ENCODE measurements around the gene CATSPER3. TPM values are rescaled to one million over a fixed set of nuclear protein-coding genes. Genes with fewer than 3 reads are reported as not detected.

The CATSPER3 gene
- polyA plus RNA-seq, 1 donor (not counting 4 experiments of a cell fraction or from before 2014, with no cell fraction given): 0.31 TPM

DNA sequence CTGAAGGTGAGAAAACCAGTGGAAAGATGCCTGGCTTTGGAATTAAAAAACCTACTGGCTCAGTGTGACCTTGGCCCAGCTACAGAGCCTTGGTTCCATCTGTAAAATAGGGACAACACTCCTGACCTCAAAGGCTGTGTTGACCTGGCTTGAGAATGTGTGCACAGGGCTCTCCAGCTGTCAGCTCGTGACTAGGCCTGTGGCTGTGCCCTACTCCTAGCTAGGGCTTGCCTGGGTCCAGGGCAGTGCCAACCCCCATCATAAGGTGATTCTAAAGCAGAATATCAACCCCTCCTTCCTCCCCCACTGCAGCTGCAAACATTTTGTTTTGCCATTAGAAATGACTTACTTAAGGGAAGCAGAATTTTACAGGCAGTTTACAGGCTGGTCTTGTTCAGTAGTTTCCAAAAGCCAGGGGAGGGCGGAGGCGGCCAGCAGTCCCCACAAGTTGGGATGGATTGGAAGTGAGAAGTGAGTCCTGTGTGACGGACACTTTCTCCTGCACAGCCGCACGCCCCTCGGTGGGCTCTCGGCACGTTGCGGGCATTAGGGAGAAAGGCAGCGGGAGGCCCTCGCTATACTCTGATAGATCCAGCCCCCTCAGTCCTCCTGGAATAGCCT is 59.0 kb downstream of the CATSPER3 start:
- FAIRE-seq: no peak
- H3K4me3 ChIP-seq (ENCODE audit: control insufficient read depth in 2 of 3, extremely low read depth in 1 of 3, insufficient read depth in 2 of 3, low read depth in 1 of 3, low read length in 3 of 3): no peak overlapping the region
- no peak overlapping the region for H3K9ac ChIP-seq (ENCODE audit: control insufficient read depth, extremely low read depth, insufficient read depth, low read length)
- H3K27ac ChIP-seq (ENCODE audit: control insufficient read depth, insufficient read depth, low read length): no peak overlapping the region
- H2AFZ ChIP-seq (ENCODE audit: control insufficient read depth, low read length): no peak overlapping the region
- H3K36me3 ChIP-seq (ENCODE audit: control insufficient read depth in 2 of 2, extremely low read depth in 1 of 2, insufficient read depth in 2 of 2, low read length in 2 of 2): no peaks in the 10 kb centered on the region
- TF ChIP-seq, protein P1, sequence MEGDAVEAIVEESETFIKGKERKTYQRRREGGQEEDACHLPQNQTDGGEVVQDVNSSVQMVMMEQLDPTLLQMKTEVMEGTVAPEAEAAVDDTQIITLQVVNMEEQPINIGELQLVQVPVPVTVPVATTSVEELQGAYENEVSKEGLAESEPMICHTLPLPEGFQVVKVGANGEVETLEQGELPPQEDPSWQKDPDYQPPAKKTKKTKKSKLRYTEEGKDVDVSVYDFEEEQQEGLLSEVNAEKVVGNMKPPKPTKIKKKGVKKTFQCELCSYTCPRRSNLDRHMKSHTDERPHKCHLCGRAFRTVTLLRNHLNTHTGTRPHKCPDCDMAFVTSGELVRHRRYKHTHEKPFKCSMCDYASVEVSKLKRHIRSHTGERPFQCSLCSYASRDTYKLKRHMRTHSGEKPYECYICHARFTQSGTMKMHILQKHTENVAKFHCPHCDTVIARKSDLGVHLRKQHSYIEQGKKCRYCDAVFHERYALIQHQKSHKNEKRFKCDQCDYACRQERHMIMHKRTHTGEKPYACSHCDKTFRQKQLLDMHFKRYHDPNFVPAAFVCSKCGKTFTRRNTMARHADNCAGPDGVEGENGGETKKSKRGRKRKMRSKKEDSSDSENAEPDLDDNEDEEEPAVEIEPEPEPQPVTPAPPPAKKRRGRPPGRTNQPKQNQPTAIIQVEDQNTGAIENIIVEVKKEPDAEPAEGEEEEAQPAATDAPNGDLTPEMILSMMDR (optimal IDR thresholded peaks at IDR 0.05 in 1 of 3, IDR thresholded peaks at IDR 0.05 in 1 of 3, conservative IDR thresholded peaks at IDR 0.05 in 1 of 3; ENCODE audit: extremely low read depth in 1 of 3, insufficient read depth in 2 of 3, low read length in 3 of 3): no peak
- TF ChIP-seq EZH2 (IDR thresholded peaks at IDR 0.05; ENCODE audit: low read length): no peak
- no peaks in the 10 kb centered on the region for H3K79me2 ChIP-seq (ENCODE audit: control insufficient read depth, insufficient read depth, low read length)
- peaks cover 11% of the 10 kb centered on the region for H3K4me1 ChIP-seq (ENCODE audit: control insufficient read depth, extremely low read depth, insufficient read depth, low read length)
- H4K20me1 ChIP-seq (ENCODE audit: control insufficient read depth, extremely low read depth, insufficient read depth, low read length): no peaks in the 10 kb centered on the region
- dilution Hi-C loops (cut with MboI; ENCODE audit: extremely low pct_ligation_motif_present, low sequenced_read_pairs): no loop called here
- peaks cover 10% of the 10 kb centered on the region for H3K9me3 ChIP-seq (ENCODE audit: control insufficient read depth, low read depth, low read length)
- no peaks in the 10 kb centered on the region for H3K9me1 ChIP-seq (ENCODE audit: control insufficient read depth, extremely low read depth, insufficient read depth, low read length)
- peaks cover 55% of the 10 kb centered on the region for H3K27me3 ChIP-seq (ENCODE audit: control insufficient read depth, extremely low read depth, insufficient read depth, low read length)
- no peak for DNase-seq (ENCODE audit: low read depth, low spot score)
- no peak overlapping the region for H3K4me2 ChIP-seq (ENCODE audit: control insufficient read depth, extremely low read depth, insufficient read depth, low read depth, low read length)

DNA sequence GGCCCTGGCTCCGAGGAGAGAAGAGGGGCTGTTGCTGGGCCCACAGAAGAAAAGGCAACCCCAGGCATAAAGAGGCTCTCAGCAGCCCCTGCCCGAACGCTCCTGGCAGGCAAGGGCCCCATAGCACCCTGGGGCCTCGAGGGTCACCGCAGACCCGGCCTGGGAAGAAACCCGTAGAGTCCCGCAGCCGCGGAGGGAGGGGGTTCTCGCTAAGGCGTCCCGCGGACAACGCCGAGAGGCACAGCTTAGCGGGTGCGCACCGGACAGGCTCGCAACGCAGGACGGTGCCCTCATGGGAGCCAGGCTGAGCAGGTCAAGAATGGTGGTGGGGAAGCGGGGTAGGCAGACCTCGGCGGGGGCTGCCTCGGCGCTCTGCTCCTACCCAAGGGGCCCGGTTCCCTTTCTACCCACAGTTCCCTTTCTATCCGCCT is 59.6 kb downstream of the CATSPER3 start:
- Histone ChIP-seq H3K27ac (ENCODE audit: control insufficient read depth, insufficient read depth, low read length) (no peak overlapping the region), H3K4me1 (ENCODE audit: control insufficient read depth, extremely low read depth, insufficient read depth, low read length) (peaks cover 11% of the 10 kb centered on the region), H2AFZ (ENCODE audit: control insufficient read depth, low read length) (no peak overlapping the region), H3K4me2 (ENCODE audit: control insufficient read depth, extremely low read depth, insufficient read depth, low read depth, low read length) (no peak overlapping the region), H3K9me3 (ENCODE audit: control insufficient read depth, low read depth, low read length) (peaks cover 10% of the 10 kb centered on the region), H4K20me1 (ENCODE audit: control insufficient read depth, extremely low read depth, insufficient read depth, low read length) (no peaks in the 10 kb centered on the region), H3K27me3 (ENCODE audit: control insufficient read depth, extremely low read depth, insufficient read depth, low read length) (peaks cover 60% of the 10 kb centered on the region), H3K9ac (ENCODE audit: control insufficient read depth, extremely low read depth, insufficient read depth, low read length) (no peak overlapping the region), H3K79me2 (ENCODE audit: control insufficient read depth, insufficient read depth, low read length) (no peaks in the 10 kb centered on the region), H3K4me3 (ENCODE audit: control insufficient read depth in 2 of 3, extremely low read depth in 1 of 3, insufficient read depth in 2 of 3, low read depth in 1 of 3, low read length in 3 of 3) (no peak overlapping the region), H3K9me1 (ENCODE audit: control insufficient read depth, extremely low read depth, insufficient read depth, low read length) (no peaks in the 10 kb centered on the region), H3K36me3 (ENCODE audit: control insufficient read depth in 2 of 2, extremely low read depth in 1 of 2, insufficient read depth in 2 of 2, low read length in 2 of 2) (no peaks in the 10 kb centered on the region)
- dilution Hi-C loops (cut with MboI; ENCODE audit: extremely low pct_ligation_motif_present, low sequenced_read_pairs): no loop called here
- no peak for FAIRE-seq
- no peak for DNase-seq (ENCODE audit: low read depth, low spot score)
- TF ChIP-seq, protein P1 (optimal IDR thresholded peaks at IDR 0.05 in 1 of 3, IDR thresholded peaks at IDR 0.05 in 1 of 3, conservative IDR thresholded peaks at IDR 0.05 in 1 of 3; ENCODE audit: extremely low read depth in 1 of 3, insufficient read depth in 2 of 3, low read length in 3 of 3): no peak
- no peak for TF ChIP-seq EZH2 (IDR thresholded peaks at IDR 0.05; ENCODE audit: low read length)
